ENCODE data around the gene TMEM156.

Gene TMEM156

DNA sequence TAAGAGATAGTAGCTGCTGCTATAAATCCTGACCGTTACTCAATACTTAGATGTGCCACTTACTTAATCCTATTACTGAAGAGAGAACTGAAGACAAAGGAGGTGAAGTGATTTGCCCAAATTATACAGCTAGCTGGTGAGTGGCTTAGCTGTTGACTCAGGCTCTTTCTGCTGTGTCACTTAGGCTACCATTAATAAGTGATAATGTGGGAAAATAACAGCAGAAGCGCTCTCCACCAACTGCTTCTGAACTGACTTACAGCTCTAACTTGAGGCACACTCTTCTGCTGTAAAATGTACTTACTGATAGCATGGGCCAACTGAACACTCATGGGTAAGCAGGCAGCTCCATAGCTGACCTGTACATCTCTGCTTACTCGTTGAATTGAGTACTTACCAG, 22.3 kb upstream of the TMEM156 start:
- no peak for FAIRE-seq
- DNase-seq (ENCODE audit: insufficient read length) = no peak
- TF ChIP-seq TAF1 (IDR thresholded peaks at IDR 0.05; ENCODE audit: borderline replicate concordance, low read depth, low read length) (no peak), POLR2A (IDR thresholded peaks at IDR 0.05; ENCODE audit: low read depth, low read length) (no peak), POLR2AphosphoS5 (IDR thresholded peaks at IDR 0.05; ENCODE audit: low read depth, low read length) (no peak)

DNA sequence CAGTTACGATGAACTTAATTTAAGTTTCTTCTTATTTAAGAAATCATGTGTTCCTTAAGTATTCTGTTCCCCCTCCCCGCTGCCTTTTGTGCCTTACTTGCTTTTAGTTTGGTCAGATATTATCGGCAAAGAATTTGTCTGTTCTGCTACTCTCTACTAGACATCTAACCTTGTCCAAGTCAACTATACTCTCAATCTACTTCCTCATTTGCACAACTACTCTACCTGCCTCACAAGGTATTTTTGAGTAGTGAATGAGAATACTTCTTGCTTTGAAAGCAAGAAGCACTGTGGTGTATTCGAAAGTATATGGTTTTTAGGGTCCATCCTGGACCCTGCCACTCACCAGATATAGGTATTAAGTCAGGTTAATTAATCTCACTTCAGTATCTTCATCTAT, 21.8 kb upstream of the TMEM156 start:
- no peak for DNase-seq (ENCODE audit: insufficient read length)
- peak; percentile 44 for FAIRE-seq
- TF ChIP-seq TAF1 (IDR thresholded peaks at IDR 0.05; ENCODE audit: borderline replicate concordance, low read depth, low read length) (no peak), POLR2AphosphoS5 (IDR thresholded peaks at IDR 0.05; ENCODE audit: low read depth, low read length) (no peak), POLR2A (IDR thresholded peaks at IDR 0.05; ENCODE audit: low read depth, low read length) (no peak)

DNA sequence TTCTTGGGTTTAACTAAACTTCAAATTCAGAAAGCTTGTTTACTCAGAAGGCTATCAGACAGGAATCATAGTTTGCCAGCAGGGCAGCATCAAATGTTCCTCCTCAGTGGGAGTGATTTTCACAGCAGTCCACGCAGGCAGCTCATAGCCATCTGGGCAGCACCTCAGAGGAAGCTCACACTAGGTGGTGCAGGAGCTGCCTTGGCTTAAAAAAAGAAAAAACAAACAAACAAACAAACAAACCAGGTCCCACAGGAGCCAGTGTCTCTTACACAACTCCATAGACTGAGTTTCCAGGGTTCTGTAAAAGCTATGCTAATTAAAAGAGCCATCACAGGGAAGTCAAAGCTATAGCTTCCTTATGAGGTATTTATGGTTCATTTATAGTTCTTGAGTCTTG, 19.3 kb upstream of the TMEM156 start:
- no peak for DNase-seq (ENCODE audit: insufficient read length)
- no peak for FAIRE-seq
- TF ChIP-seq TAF1 (IDR thresholded peaks at IDR 0.05; ENCODE audit: borderline replicate concordance, low read depth, low read length) = no peak
- TF ChIP-seq POLR2AphosphoS5 (IDR thresholded peaks at IDR 0.05; ENCODE audit: low read depth, low read length) = no peak

DNA sequence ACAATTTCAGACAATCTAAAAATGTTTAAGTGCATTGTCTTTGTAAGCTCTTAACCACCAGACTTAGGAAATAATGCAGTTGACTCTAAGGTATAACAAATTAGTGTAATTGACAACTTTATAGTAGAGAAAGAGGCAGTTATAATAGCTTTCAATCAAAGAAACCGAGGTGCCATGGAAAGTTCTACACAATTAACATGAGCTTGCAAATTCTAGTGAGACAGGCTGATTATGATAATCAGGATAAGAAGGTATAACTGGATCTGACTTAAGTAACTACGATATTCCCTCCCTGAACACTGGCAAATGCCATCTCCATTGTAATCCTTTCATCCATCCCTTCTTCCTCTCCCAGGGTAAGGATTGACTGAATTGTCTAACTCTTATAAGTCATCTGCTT, 18.4 kb upstream of the TMEM156 start:
- DNase-seq (ENCODE audit: insufficient read length) = no peak
- FAIRE-seq = no peak
- TF ChIP-seq TAF1 (IDR thresholded peaks at IDR 0.05; ENCODE audit: borderline replicate concordance, low read depth, low read length) (no peak), POLR2AphosphoS5 (IDR thresholded peaks at IDR 0.05; ENCODE audit: low read depth, low read length) (no peak), POLR2A (IDR thresholded peaks at IDR 0.05; ENCODE audit: low read depth, low read length) (no peak)

DNA sequence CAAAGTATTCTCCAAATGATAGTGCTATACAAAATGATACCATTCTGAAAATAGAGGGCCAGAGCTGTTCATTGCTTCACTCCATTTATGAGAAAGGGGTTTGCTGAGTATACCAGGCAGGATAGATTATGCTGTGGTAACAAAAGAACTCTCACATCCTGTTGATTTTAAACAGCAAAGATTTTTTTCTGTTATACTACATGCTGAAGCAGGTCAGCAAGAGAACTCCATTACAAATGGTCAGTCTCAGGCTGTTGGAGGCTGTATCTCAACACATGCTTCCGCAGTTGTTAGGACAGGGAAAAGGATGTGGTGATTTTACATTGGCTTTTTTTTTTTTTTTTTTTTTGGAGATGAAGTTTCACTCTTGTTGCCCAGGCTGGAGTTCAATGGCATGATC, 16.1 kb upstream of the TMEM156 start:
- no peak for TF ChIP-seq TAF1 (IDR thresholded peaks at IDR 0.05; ENCODE audit: borderline replicate concordance, low read depth, low read length)
- DNase-seq (ENCODE audit: insufficient read length) (no peak), FAIRE-seq (peak; percentile 51)

DNA sequence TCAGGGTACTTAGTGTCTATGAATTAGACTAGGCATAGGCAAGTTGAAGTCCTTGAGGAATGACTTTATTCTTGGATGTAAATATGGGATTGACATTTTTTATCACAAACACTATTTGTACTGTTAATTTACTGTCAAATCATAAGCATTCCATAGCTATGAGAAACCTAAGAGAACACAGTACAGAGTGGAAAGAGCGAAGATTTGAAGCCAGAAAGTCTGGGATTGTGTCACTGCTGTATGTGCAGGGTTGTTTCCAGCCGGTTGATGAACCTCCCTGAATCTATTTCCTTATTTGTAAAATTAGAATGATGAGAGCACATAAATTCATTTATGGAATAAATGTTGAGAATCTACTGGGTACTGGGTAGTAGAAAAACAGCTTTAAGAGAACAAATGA, 15.5 kb upstream of the TMEM156 start:
- TF ChIP-seq POLR2AphosphoS5 (IDR thresholded peaks at IDR 0.05; ENCODE audit: low read depth, low read length) (no peak), POLR2A (IDR thresholded peaks at IDR 0.05; ENCODE audit: low read depth, low read length) (no peak), TAF1 (IDR thresholded peaks at IDR 0.05; ENCODE audit: borderline replicate concordance, low read depth, low read length) (no peak)
- no peak for DNase-seq (ENCODE audit: insufficient read length)
- FAIRE-seq = no peak

DNA sequence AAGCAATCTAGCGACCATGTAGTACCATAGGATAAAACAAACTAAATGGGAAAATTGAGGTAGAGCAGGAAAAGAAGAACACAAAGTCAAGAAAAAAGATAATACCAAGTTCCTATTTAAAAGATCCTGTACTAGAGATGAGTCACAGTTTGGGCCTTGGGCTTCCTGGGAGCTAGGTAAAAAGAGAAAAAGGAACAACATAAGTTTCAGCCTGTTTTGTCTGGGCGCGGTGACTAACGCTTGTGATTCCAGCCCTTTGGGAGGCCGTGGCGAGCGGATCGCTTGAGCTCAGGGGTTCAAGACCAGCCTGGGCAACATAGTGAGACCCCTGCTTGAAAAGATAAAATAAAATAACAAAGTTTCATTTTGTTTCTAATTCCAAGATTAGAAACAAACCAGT, 14.0 kb upstream of the TMEM156 start:
- peak; percentile 76 for FAIRE-seq
- no peak for DNase-seq (ENCODE audit: insufficient read length)
- TF ChIP-seq TAF1 (IDR thresholded peaks at IDR 0.05; ENCODE audit: borderline replicate concordance, low read depth, low read length) = no peak
- TF ChIP-seq POLR2A (IDR thresholded peaks at IDR 0.05; ENCODE audit: low read depth, low read length) = no peak
- TF ChIP-seq POLR2AphosphoS5 (IDR thresholded peaks at IDR 0.05; ENCODE audit: low read depth, low read length) = no peak

DNA sequence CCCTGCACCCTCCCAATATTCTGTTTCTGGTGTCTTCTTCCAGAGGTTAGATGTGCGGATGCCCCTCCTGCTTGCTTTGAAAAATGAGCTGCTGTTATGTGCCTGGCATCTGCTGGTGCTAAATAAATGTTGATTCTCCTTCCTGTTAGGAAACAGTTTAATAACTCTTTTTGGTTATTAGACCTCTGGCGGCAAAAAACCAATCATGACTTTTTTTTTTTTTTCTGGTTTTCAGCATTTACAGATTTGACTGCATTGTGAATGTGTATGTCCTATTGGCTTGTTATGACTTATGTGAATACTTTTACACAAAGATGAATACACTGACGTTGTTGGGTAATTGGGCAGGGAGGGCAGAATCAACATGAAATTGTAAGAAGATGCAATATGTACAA, 13.6 kb upstream of the TMEM156 start:
- FAIRE-seq (no peak), DNase-seq (ENCODE audit: insufficient read length) (no peak)
- TF ChIP-seq POLR2A (IDR thresholded peaks at IDR 0.05; ENCODE audit: low read depth, low read length) (no peak), POLR2AphosphoS5 (IDR thresholded peaks at IDR 0.05; ENCODE audit: low read depth, low read length) (no peak), TAF1 (IDR thresholded peaks at IDR 0.05; ENCODE audit: borderline replicate concordance, low read depth, low read length) (no peak)

DNA sequence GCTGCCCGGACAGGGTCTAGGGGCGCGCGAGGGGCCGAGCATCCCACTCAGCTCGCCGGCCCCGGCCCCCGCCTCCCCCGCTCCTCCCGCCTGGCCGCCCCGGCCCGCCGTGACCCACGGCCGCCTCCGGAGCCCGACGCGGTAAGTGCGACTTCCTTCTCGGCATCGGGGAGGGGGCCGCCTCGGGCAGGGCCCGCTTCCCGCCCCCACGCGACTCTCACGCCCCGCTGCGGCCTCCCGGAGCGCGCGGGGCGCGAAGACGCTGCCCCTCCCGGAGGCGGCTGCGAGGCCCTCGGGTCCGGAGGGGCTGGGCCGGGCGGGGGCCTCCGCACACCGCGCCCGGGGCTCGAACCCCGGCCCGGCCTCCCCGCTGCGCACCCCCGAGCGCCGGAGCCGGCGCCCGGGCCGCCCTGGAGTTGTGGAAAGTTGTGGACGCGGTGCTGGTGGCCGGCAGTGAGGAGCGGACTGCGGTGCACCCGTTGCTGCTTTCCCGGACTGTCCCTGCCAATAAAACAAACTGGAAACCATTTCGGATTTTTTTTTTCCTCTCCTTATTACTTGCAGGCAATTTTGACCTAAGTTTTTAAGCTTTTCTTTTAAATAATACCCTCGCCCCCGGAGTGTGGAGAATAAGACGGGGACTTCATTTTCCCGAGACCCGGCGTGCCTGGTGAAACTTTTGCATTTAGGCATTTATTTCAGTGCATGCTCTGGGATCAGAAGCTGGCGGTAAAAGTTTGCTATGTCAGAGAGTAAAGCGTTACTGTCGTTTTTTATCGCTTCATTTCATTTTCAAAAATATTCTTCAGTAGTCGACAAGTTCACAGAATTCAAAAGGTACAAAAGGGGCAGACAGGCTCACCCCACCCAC, 13.0 kb upstream of the TMEM156 start:
- DNase-seq (ENCODE audit: insufficient read length) (peak; percentile 41), FAIRE-seq (no peak)
- TF ChIP-seq POLR2AphosphoS5 (IDR thresholded peaks at IDR 0.05; ENCODE audit: low read depth, low read length) = no peak
- TF ChIP-seq TAF1 (IDR thresholded peaks at IDR 0.05; ENCODE audit: borderline replicate concordance, low read depth, low read length) = no peak
- TF ChIP-seq POLR2A (IDR thresholded peaks at IDR 0.05; ENCODE audit: low read depth, low read length) = no peak

DNA sequence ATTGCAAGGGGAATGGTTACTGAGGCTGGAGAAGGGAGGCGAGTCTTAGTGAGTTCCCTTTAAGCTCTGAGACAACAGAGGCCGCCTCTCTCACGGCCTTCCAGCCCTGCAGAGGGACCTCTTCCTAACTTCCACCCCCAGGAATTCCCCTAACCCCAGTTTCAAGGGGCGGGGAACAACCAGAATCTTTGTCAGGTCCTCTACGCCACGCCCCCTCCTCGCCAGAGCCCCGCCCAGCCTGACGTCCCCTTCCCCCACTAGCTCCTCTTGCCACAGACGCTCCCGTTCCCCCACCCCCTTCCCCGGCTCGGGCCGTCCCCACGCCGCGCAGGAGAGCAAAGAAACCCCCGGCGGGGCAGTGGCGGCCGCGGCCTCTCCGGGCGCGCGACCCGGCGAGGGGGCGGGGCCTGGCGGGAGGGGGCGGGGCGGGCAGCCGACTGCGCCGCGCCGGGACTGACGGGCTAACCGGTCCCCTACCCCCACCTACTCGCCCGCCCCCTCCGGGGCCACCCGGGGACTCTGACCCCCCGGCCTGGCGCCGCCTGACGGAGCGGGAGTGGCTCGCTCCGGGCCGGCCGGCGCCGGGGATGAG, 12.3 kb upstream of the TMEM156 start:
- FAIRE-seq (peak; percentile 90), DNase-seq (ENCODE audit: insufficient read length) (peak; percentile 67)
- 0 out of 2 replicates have a peak, but pooled peaks have one; percentile 17 for TF ChIP-seq TAF1 (IDR thresholded peaks at IDR 0.05; ENCODE audit: borderline replicate concordance, low read depth, low read length)
- TF ChIP-seq POLR2A (IDR thresholded peaks at IDR 0.05; ENCODE audit: low read depth, low read length) = peak; percentile 66
- peak; percentile 58; the same call in 1 of the 2 replicates for TF ChIP-seq POLR2AphosphoS5 (IDR thresholded peaks at IDR 0.05; ENCODE audit: low read depth, low read length)

DNA sequence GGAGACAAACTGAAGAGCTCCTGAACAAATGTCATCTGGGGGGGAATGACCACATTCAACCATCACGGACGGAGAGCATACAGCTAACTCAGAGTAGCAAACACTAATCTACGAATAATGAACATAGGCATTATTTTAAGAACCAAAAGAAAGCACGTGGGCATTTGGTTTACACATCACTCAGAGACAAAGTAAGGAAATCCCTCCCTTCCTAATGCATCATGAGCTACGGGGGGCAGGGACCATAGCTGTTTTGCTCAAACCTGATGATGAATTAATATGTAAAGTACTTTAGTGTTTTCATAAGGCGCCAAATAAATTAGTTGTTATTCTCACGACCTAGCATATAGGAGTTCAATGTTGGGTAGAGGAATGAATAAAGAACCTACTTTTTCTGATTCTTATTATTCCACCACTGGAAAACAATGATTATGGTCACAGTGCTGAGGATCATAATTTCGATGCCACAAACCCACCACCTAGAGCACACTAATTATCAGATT, 11.7 kb upstream of the TMEM156 start:
- DNase-seq (ENCODE audit: insufficient read length) (no peak), FAIRE-seq (peak; percentile 78)
- TF ChIP-seq POLR2A (IDR thresholded peaks at IDR 0.05; ENCODE audit: low read depth, low read length) = no peak; the same call in 1 of the 2 replicates
- no peak for TF ChIP-seq TAF1 (IDR thresholded peaks at IDR 0.05; ENCODE audit: borderline replicate concordance, low read depth, low read length)

All from GM12892 (cell line).